Measurements from ENCODE around the gene GJC2. TPM values are rescaled to one million over a fixed set of nuclear protein-coding genes. Genes with fewer than 3 reads are reported as not detected.

GJC2 gene
- total RNA-seq = 4.2 and 5.1 TPM in 2 replicates

DNA sequence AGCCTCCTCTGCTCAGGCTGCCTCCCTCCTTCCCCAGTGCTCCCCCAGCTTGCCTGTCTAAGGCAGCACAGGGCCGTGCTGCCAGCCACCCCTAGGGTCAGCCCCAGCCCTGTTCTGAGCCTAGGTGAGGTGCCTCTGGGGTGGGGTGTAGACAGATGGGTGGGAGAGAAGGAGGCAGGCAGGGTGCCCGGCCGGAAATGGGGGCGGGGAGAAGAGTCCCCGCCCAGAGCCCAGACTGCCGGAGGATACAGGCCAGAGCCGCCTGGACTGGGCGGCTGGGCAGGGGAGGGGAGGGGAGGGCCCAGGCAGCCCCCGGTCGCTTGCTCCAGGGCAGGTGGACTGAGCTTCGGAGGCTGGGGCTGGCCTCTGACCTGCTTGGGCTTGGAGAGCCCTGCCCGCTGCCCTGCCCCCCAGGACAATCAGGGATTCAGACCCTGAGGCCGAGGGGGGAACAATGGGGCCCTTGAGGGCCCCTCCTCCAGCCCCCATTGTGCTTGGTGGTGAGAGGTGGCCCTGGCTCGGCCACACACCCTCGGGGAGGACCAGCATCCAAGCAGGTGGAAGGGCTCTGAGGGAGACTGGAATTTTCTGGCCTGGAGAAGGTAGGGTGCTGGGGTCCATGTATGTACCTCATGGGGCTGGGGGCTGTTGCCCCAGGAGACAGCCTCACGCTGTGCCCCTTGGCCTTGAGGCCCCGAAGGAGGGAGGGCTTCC is at the start of gene GJC2:
TSS of gene GJC2 (plus strand) at position 525 of the 714 bp plus-strand sequence. CDS start 7,829 bp downstream, outside the sequence.

DNA sequence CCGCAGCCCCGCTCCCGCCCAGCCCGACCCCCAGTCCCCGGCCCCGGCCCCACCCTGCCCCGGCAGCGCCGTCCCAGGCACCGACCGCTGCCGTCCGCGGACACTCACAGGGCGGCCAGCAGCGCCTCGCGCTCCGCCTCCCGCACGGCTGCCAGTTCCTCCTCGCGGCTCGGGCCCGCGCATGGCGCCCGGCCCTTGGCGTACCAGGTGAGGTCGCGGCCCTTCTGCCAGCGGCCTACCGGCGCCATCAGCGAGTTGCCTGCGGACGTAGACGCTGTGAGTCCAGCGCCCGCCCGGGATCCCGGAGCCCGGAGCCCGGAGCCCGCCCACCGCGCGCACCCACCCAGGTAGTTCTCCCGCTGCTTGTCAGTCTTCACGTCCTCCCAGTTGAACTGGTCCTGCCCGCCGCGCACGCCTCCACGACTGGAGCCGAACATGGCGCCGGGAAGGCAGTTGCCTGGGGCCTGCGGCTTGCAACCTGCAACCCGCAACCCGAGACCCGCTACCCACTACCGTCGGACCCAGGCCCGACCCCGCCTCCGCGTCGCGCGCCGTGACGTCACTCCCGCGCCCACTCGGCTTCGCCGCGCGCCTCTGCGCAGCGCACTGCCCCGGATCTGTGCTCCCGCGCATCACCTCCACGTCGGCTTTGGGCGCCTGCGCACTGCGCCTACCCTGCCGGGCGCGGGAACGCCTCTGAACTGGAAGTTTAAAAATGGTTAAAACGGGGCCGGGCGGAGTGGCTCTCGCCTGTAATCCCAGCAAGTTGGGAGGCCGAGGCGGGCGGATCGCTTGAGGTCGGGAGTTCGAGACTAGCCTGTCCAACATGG is 46.7 kb upstream of the GJC2 start, which contains the start of gene C1orf35:
TSS of gene C1orf35 (minus strand) at position 535 of the 830 bp plus-strand sequence. CDS start at position 437, 98 bp downstream.

DNA sequence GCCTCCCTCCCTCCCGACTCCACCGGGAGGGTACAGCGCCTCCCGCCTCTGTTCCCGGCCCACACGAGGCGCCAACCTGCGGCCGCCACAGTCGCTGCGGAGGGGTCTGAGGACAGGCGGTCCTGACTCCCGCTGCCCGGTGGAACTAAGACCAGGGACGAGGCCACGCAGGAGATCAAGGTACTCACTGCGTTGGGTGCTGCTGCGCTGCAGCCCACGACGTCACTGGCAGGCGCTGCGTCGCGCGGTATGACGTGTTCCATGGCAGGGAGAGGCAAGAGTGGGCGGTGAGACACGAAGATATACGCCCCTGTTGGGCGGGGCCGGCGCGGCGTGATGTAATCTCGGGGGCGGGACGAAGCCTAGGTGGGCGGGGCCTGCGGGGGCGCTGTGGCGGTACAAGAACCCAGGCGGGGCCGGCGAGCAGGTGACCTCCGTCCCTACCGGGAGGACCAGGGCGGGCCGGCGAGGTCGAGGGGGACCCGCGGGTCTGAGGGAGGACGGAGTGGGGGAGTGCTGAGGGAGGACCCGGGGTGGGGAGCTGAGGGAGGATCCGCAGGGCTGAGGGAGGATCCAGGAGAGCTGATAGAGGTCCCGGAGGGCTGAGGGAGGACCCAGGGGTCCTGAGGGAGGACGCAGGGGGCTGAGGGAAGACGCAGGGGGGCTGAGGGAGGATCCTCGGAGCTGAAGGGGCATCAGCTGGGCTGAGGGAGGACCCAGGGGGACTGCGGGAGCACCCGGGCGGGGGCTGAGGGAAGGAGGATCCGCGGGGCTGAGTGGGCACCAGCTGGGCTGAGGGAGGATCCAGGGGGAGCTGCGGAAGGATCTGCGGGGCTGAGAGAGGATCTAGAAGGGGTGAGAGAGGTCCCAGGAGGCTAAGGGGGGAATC is 40.4 kb upstream of the GJC2 start, which contains the start of gene MRPL55:
TSS of gene MRPL55 (minus strand) at position 227 of the 889 bp plus-strand sequence. CDS start 1,039 bp downstream, outside the sequence.

DNA sequence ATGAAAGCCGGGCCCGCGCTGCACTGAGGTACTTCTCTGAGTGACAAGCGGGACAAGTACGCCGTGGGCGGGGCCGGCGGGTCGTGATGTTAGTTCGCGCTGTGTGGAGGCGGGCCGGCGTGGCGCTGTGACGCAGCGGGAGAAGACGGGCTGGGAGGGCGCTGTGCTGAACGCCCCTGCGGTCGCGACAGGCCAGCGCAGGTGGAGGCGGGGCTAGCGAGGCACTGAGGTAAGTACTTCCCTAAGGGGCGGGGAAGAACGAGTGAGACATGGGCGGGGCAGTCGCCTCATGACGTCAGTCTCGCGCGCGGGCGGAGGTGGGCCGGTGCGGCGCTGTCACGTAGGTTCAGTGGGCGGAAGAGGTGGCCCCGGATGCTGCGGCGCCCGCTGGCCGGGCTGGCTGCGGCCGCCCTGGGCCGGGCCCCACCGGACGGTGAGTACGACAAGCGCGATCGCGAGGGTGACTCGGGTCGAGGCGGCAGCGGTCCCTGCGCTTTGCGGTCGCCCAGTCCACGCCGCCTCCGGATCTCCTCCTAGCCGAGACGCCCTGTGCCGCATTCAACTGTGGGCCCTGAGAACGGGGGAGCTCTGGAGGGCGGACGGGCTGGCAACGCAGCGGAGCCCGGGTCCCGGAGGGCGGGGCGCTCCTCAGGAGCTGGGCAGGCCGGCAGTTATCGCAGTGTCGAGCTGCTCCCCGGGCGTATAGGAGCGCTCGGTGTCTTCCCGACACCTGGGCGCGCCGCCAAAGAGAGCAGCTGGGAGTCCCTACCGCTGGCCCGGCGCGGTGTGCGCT is 9.6 kb upstream of the GJC2 start, which contains the start of gene GUK1:
TSS of gene GUK1 (plus strand) at position 349 of the 793 bp plus-strand sequence. CDS start at position 373, 24 bp downstream.

DNA sequence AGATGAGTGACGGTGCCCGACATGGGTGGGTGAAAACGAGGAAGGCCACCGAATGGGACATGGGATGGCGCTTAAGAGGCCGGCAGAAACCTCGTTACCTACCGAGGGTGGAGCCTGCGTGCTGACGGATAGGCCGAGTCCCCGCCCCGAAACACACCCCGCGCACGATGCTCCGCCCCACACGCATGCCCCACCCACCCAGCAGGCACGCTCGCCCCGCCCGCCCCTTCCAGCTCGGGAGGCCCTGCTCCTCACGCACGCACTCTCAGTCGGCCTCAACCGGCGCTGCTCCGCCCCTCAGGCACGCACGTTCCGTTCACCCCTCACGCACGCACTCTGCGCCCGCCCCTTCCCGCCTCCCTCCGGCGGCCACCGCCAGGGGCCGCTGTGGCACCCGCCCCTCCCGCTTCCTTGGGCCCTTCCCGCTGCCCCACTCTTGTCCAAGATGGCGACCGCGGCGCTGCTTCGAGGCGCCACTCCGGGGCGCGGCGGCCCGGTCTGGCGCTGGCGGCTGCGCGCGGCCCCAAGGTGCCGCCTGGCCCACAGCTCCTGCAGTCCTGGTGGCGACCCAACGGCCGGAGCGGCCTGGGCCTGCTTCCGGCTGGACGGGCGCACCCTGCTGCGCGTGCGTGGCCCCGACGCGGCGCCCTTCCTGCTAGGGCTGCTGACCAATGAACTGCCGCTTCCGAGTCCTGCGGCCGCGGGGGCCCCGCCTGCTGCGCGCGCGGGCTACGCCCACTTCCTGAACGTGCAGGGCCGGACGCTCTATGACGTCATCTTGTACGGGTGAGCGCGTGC is 15.8 kb downstream of the GJC2 start, which contains the start of gene IBA57:
TSS of gene IBA57 (plus strand) at position 433 of the 798 bp plus-strand sequence. CDS start at position 446, 13 bp downstream.

DNA sequence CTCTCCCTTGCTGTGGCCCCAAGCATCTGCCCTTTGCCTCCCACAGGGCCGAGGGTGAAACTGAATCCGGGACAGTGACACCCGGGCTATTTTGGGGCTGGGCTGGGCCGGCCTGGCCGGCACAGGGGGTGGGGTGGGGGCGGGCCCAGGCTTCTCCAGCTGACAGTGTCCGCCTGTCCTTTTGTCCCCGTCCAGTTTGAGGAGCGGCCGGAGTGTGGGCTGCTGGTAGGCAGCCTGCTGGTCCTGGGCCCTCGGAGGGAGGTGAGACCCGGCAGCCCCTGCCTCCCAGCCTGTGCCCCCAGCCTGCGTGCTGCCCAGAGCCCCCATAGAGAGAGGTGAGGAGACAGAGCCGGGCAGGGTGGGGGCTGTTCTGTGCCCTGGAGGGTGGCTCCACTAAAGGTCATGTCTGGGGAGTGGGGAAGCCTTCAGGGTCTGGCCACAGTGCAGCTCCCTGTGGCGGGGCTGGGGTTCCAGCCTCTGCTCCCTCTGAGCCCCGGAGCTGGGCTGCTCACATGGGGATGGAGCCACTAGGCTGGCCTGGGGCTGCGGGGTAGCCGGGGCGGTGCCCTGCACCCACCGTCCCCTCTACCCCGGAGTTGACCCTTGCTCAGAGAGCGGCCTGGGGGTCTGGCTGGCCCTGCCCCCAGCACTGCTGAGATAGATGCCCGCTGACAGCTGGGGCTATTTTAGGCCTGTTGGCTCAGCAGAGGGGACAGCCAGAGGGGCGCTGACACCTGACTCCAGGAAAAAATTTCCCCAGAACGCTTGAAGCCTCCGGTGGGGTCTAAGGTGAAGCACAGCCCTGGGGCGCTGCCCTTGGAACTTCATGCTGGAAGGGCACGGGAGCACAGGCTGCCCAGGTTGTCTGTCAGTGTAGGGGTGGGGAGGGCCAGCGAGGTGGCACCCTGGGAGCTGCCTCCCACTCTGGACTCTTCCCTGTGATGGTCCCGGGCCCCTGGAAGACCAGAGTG is 58.4 kb downstream of the GJC2 start, which contains the start of gene OBSCN:
TSS of gene OBSCN (plus strand) at position 194 of the 971 bp plus-strand sequence. CDS start 3,740 bp downstream, outside the sequence.

Other genes starting within 250 kb of the GJC2 start
- gene WNT9A, start 202.0 kb upstream of the GJC2 start, total RNA-seq = 0.59 and 1.3 TPM in 2 replicates
- not detected in 2 replicates for gene WNT3A, start 142.9 kb upstream of the GJC2 start, total RNA-seq
- gene ARF1, start 67.2 kb upstream of the GJC2 start, total RNA-seq = 317 and 342 TPM in 2 replicates
- 3.8 and 4.3 TPM in 2 replicates for gene C1orf35, start 46.6 kb upstream of the GJC2 start, total RNA-seq
- gene MRPL55, start 40.6 kb upstream of the GJC2 start, total RNA-seq = 41.1 and 50.7 TPM in 2 replicates
- 356 and 400 TPM in 2 replicates for gene GUK1, start 9.7 kb upstream of the GJC2 start, total RNA-seq
- 6.3 and 7.4 TPM in 2 replicates for gene IBA57, start 15.9 kb downstream of the GJC2 start, total RNA-seq
- 5.8 and 6.8 TPM in 2 replicates for gene OBSCN, start 58.1 kb downstream of the GJC2 start, total RNA-seq